H9 (cell line): Measurements from ENCODE around the gene HK3. TPM values are rescaled to one million over a fixed set of nuclear protein-coding genes. Genes with fewer than 3 reads are reported as not detected.
A peak's percentile ranks its signal among the peaks of the same experiment; 100 is the strongest.

Experiments used
- DNase-seq: peaks from one replicate; pipeline ENCODE4 v3.0.0-alpha.2; 2017
- H2AFZ ChIP-seq: one replicate; pipeline ENCODE4 v1.6.1; 2013; ENCODE audit warnings: mild to moderate bottlenecking, low read length, control low read depth, moderate library complexity
- H2AK5ac ChIP-seq: 2 replicates; pipeline ENCODE4 v1.6.1; 2013; ENCODE audit warnings: low read length, control low read depth, mixed read lengths; ENCODE audit not compliant: insufficient read length
- H2BK120ac ChIP-seq: one replicate; pipeline ENCODE4 v1.6.1; 2013; ENCODE audit warnings: low read depth, mild to moderate bottlenecking, low read length, control low read depth, inconsistent platforms; ENCODE audit not compliant: poor library complexity, severe bottlenecking
- H2BK12ac ChIP-seq: 2 replicates; pipeline ENCODE4 v1.6.1; 2013; ENCODE audit warnings: low read length, control low read depth, mixed read lengths, low read depth; ENCODE audit not compliant: insufficient read length
- H2BK15ac ChIP-seq: 2 replicates; pipeline ENCODE4 v1.6.1; 2013; ENCODE audit warnings: low read depth, low read length, control low read depth
- H2BK20ac ChIP-seq: one replicate; pipeline ENCODE4 v1.6.1; 2013; ENCODE audit warnings: low read depth, mild to moderate bottlenecking, low read length, control low read depth, inconsistent platforms; ENCODE audit not compliant: poor library complexity, severe bottlenecking
- H2BK5ac ChIP-seq: 2 replicates; pipeline ENCODE4 v1.6.1; 2013; ENCODE audit warnings: low read length, control low read depth, mixed read lengths; ENCODE audit not compliant: insufficient read length
- H3K14ac ChIP-seq: 2 replicates; pipeline ENCODE4 v1.6.1; 2013; ENCODE audit warnings: low read length, control low read depth; ENCODE audit not compliant: insufficient read depth
- H3K18ac ChIP-seq: 2 replicates; pipeline ENCODE4 v1.6.1; 2013; ENCODE audit warnings: low read depth, mild to moderate bottlenecking, mixed read lengths, low read length, control low read depth; ENCODE audit not compliant: insufficient read length
- H3K23ac ChIP-seq: 2 replicates; pipeline ENCODE4 v1.6.1; 2013; ENCODE audit warnings: low read length, control low read depth, mixed read lengths, low read depth; ENCODE audit not compliant: insufficient read length
- H3K23me2 ChIP-seq: 2 replicates; pipeline ENCODE4 v1.6.1; 2013; ENCODE audit warnings: low read depth, mild to moderate bottlenecking, mixed read lengths, low read length, control low read depth; ENCODE audit not compliant: insufficient read length, poor library complexity, severe bottlenecking
- H3K27ac ChIP-seq: 2 replicates; pipeline ENCODE4 v1.5.1; 2013; ENCODE audit warnings: low read length, control low read depth, mixed read lengths, low read depth; ENCODE audit not compliant: insufficient read length
- H3K27me3 ChIP-seq: 2 replicates; pipeline ENCODE4 v1.6.1; 2013; ENCODE audit warnings: low read length, control low read depth, inconsistent platforms; ENCODE audit not compliant: insufficient read depth
- H3K4ac ChIP-seq: 2 replicates; pipeline ENCODE4 v1.6.1; 2013; ENCODE audit warnings: low read depth, mild to moderate bottlenecking, control low read depth, inconsistent platforms, low read length, moderate library complexity
- H3K4me1 ChIP-seq: 2 replicates; pipeline ENCODE4 v1.6.1; 2013; ENCODE audit warnings: low read length, control low read depth, inconsistent platforms; ENCODE audit not compliant: insufficient read depth
- H3K4me2 ChIP-seq: 2 replicates; pipeline ENCODE4 v1.6.1; 2013; ENCODE audit warnings: low read length, control low read depth, mixed read lengths; ENCODE audit not compliant: insufficient read length, insufficient read depth
- H3K56ac ChIP-seq: 2 replicates; pipeline ENCODE4 v1.6.1; 2013; ENCODE audit warnings: low read depth, mild to moderate bottlenecking, mixed read lengths, low read length, control low read depth; ENCODE audit not compliant: insufficient read length
- H3K79me1 ChIP-seq: 2 replicates; pipeline ENCODE4 v1.6.1; 2013; ENCODE audit warnings: low read depth, mild to moderate bottlenecking, moderate library complexity, low read length, control low read depth, inconsistent platforms; ENCODE audit not compliant: insufficient read depth, poor library complexity, severe bottlenecking
- H3K79me2 ChIP-seq: 2 replicates; pipeline ENCODE4 v1.6.1; 2013; ENCODE audit warnings: low read length, control low read depth, inconsistent platforms; ENCODE audit not compliant: insufficient read depth
- H3K9ac ChIP-seq: 2 replicates; pipeline ENCODE4 v1.6.1; 2013; ENCODE audit warnings: low read length, control low read depth, mixed read lengths; ENCODE audit not compliant: insufficient read length; ENCODE audit errors: extremely low read depth
- H3K9me3 ChIP-seq: one replicate; pipeline ENCODE4 v1.6.1; 2013; ENCODE audit warnings: low read depth, low read length, inconsistent platforms; ENCODE audit not compliant: control insufficient read depth
- H3T11ph ChIP-seq: one replicate; pipeline ENCODE4 v1.6.1; 2013; ENCODE audit warnings: mild to moderate bottlenecking, low read length, control low read depth, inconsistent platforms
- H4K20me1 ChIP-seq: one replicate; pipeline ENCODE4 v1.6.1; 2013; ENCODE audit not compliant: control insufficient read depth, insufficient read length, insufficient read depth
- H4K5ac ChIP-seq: 2 replicates; pipeline ENCODE4 v1.6.1; 2013; ENCODE audit warnings: low read depth, mild to moderate bottlenecking, mixed read lengths, low read length, control low read depth; ENCODE audit not compliant: insufficient read length
- H4K8ac ChIP-seq: replicated peaks from 2 replicates; pipeline ENCODE4 v1.6.1; 2013; ENCODE audit warnings: low read length, control low read depth, mixed read lengths, low read depth; ENCODE audit not compliant: insufficient read length
- H4K91ac ChIP-seq: 2 replicates; pipeline ENCODE4 v1.6.1; 2013; ENCODE audit warnings: low read depth, mild to moderate bottlenecking, moderate library complexity, mixed read lengths, low read length, control low read depth; ENCODE audit not compliant: insufficient read length
- H3K27ac Mint-ChIP-seq, 3 experiments: 2 replicates in 2 of 3; 3 replicates in 1 of 3; pipeline ENCODE4 v1.8.0; 2020 to 2021; ENCODE audit warnings: mixed read lengths in 3 of 3, mild to moderate bottlenecking in 1 of 3, moderate library complexity in 1 of 3
- H3K27me3 Mint-ChIP-seq: 2 replicates; pipeline ENCODE4 v1.8.0; 2021; ENCODE audit warnings: low read depth, mild to moderate bottlenecking, moderate library complexity, mixed read lengths
- H3K36me3 Mint-ChIP-seq, 3 experiments: 2 replicates in 2 of 3; 3 replicates in 1 of 3; pipeline ENCODE4 v1.8.0; 2020 to 2021; ENCODE audit warnings: low read depth in 3 of 3, mixed read lengths in 3 of 3; ENCODE audit not compliant: insufficient read depth in 1 of 3
- H3K4me1 Mint-ChIP-seq, 2 experiments: 2 replicates each; pipeline ENCODE4 v1.8.0; 2020; ENCODE audit warnings: mixed read lengths in 2 of 2
- H3K4me3 Mint-ChIP-seq, 2 experiments: 2 replicates in 1 of 2; 3 replicates in 1 of 2; pipeline ENCODE4 v1.8.0; 2020 to 2021; ENCODE audit warnings: mild to moderate bottlenecking in 2 of 2, mixed read lengths in 2 of 2, moderate library complexity in 1 of 2
- H3K9me3 Mint-ChIP-seq, 2 experiments: 2 replicates in 1 of 2; 3 replicates in 1 of 2; pipeline ENCODE4 v1.8.0; 2020; ENCODE audit warnings: mild to moderate bottlenecking in 2 of 2, mixed read lengths in 2 of 2, moderate library complexity in 1 of 2
- CTCF ChIP-seq: fragments of 200-600 bp; sonication (generic); conservative IDR thresholded peaks from 3 replicates; pipeline ENCODE4 v1.8.0; 2021; ENCODE audit warnings: antibody characterized with exemption, mild to moderate bottlenecking
- WGBS: extraction: QIAGEN DNeasy Blood & Tissue Kit; methylation state at CpG from one replicate; pipeline ENCODE4 v1.1.7; 2013; ENCODE audit warnings: missing lambda C conversion rate, low lambda C conversion rate, mixed read lengths; ENCODE audit not compliant: insufficient read length; ENCODE audit errors: extremely low coverage; 5-methylcytosine and 5-hydroxymethylcytosine counted together
- total RNA-seq: library from RNA; stranded (reverse); gene quantifications from 2 replicates; pipeline ENCODE4 v1.2.1, GENCODE V29; 2021

HK3 gene
- total RNA-seq, 1 experiment from 2014 or later: not detected

GRCh38 chr5:176906796-176907195 lies 7.7 kb upstream of the HK3 start:
- Histone ChIP-seq H3K27me3 (no peaks in the 10 kb centered on the region), H3K4me1 (no peaks in the 10 kb centered on the region), H3K4me2 (no peak overlapping the region), H2BK15ac (no peak overlapping the region), H2AK5ac (no peak overlapping the region), H3K14ac (no peak overlapping the region), H2BK20ac (no peak overlapping the region), H2BK5ac (no peak overlapping the region), H2AFZ (no peak overlapping the region), H3K18ac (no peak overlapping the region), H4K91ac (no peak overlapping the region), H3K79me1 (no peaks in the 10 kb centered on the region), H3K23ac (no peak overlapping the region), H4K8ac (no peak overlapping the region), H3K9me3 (no peaks in the 10 kb centered on the region), H3T11ph (no peak overlapping the region), H2BK120ac (no peak overlapping the region), H3K9ac (no peak overlapping the region), H2BK12ac (no peak overlapping the region), H3K79me2 (no peaks in the 10 kb centered on the region), H3K27ac (no peak overlapping the region), H3K23me2 (no peaks in the 10 kb centered on the region), H3K4ac (no peak overlapping the region), H4K20me1 (no peaks in the 10 kb centered on the region), H3K56ac (no peak overlapping the region), H4K5ac (no peak overlapping the region)
- Mint-ChIP-seq H3K9me3 (no peaks in the 10 kb centered on the region), H3K36me3 (peaks cover 23 to 71% (median 52%) of the 10 kb centered on the region in 3 experiments; a peak in 6 of 7 replicates), H3K4me3 (no peak overlapping the region), H3K27me3 (no peaks in the 10 kb centered on the region), H3K4me1 (no peaks in the 10 kb centered on the region), H3K27ac (peak overlapping the region in 1 of 3 experiments; percentile 40; a peak in 1 of 7 replicates)
- DNase-seq: no peak
- WGBS: no CpG with 5 or more reads among the region's 3 CpGs
- no peak for TF ChIP-seq CTCF
